HCT116 (cell line): ENCODE results near the gene PPRC1. TPM values are rescaled to one million over a fixed set of nuclear protein-coding genes. Genes with fewer than 3 reads are reported as not detected.
A peak's percentile ranks its signal among the peaks of the same experiment; 100 is the strongest.

ENCODE experiments used
- ATAC-seq: fragments of 200-7000 bp; cut with Tn5 transposase; 2 replicates; pipeline ENCODE4 v1.9.1; 2020; ENCODE audit warnings: mild to moderate bottlenecking, moderate library complexity
- BruUV-seq: library from RNA; stranded (reverse); fragments of 400-500 nt; replicated peaks from 2 replicates; lab custom pipeline; 2021; lab: Mats Ljungman, UMichigan
- CTCF ChIA-PET: fragments of 300-600 bp; sonication (Branson Sonifier 250); formaldehyde crosslinking; loops from one replicate; lab custom pipeline; 2021; ENCODE audit warnings: antibody characterized with exemption; lab: Charles Lee
- POLR2A ChIA-PET: fragments of 300-600, 350-600 bp; sonication (Branson Sonifier 250); formaldehyde crosslinking; loops from one replicate; lab custom pipeline; 2021; ENCODE audit warnings: antibody characterized with exemption; lab: Charles Lee
- RAD21 ChIA-PET, 2 experiments: fragments of 300-600 bp; sonication (Branson Sonifier 250); formaldehyde crosslinking; loops; one replicate each; lab custom pipeline; 2023; ENCODE audit warnings: low total read pairs in 2 of 2; ENCODE audit not compliant: uncharacterized antibody in 2 of 2, unreplicated experiment in 2 of 2, low non-redundant PET in 1 of 2; lab: Charles Lee
- DNase-seq: peaks from one replicate; pipeline ENCODE4 v3.0.0-alpha.2; 2010; ENCODE audit warnings: low read depth, low spot score
- H2AFZ ChIP-seq: fragments of 200-600 bp; shearing (Covaris generic), sonication (generic); 2 replicates; pipeline ENCODE4 v1.6.1; 2017; ENCODE audit warnings: low read depth, mixed run types, mixed read lengths, antibody characterized with exemption, low read length; ENCODE audit not compliant: poor library complexity, severe bottlenecking
- H3K27ac ChIP-seq: 2 replicates; pipeline ENCODE4 v1.5.1; 2012; ENCODE audit warnings: low read depth, low read length
- H3K27me3 ChIP-seq: fragments of 200-600 bp; sonication (generic); 2 replicates; pipeline ENCODE4 v1.6.1; 2016; ENCODE audit warnings: mixed run types, low read length, mixed read lengths; ENCODE audit not compliant: insufficient read depth
- H3K36me3 ChIP-seq, 2 experiments: fragments of 200-500 bp in 1 of 2; fragments of 200-600 bp in 1 of 2; sonication (Bioruptor generic) in 1 of 2; sonication (generic) in 1 of 2; 2 replicates each; pipeline versions ENCODE4 v1.5.1 to v1.6.1; 2014 to 2016; ENCODE audit warnings: low read length in 2 of 2, inconsistent platforms in 1 of 2, mixed read lengths in 1 of 2, mixed run types in 1 of 2; ENCODE audit not compliant: insufficient read depth in 2 of 2, control insufficient read depth in 1 of 2
- H3K4me1 ChIP-seq, 2 experiments: fragments of 200-600 bp in 1 of 2; sonication (generic) in 1 of 2; 2 replicates each; pipeline versions ENCODE4 v1.5.1 to v1.6.1; 2012 to 2017; ENCODE audit warnings: low read length in 2 of 2, inconsistent platforms in 1 of 2, mild to moderate bottlenecking in 1 of 2, mixed read lengths in 1 of 2, mixed run types in 1 of 2, moderate library complexity in 1 of 2; ENCODE audit not compliant: insufficient read depth in 2 of 2, control insufficient read depth in 1 of 2
- H3K4me2 ChIP-seq: fragments of 200-600 bp; sonication (generic); 2 replicates; pipeline ENCODE4 v1.6.1; 2017; ENCODE audit warnings: mixed run types, low read length, mixed read lengths
- H3K4me3 ChIP-seq, 2 experiments: fragments of 200-600 bp in 1 of 2; sonication (generic) in 1 of 2; replicated peaks in 1 of 2; 2 replicates each; pipeline ENCODE4 v1.5.1; 2011 to 2016; ENCODE audit warnings: low read length in 2 of 2, control low read depth in 1 of 2, low read depth in 1 of 2, mild to moderate bottlenecking in 1 of 2, mixed read lengths in 1 of 2, mixed run types in 1 of 2
- H3K79me2 ChIP-seq: fragments of 200-600 bp; sonication (generic); 2 replicates; pipeline ENCODE4 v1.6.1; 2017; ENCODE audit warnings: mild to moderate bottlenecking, mixed run types, low read length, moderate library complexity, mixed read lengths; ENCODE audit not compliant: insufficient read depth
- H3K9ac ChIP-seq: fragments of 200-600 bp; sonication (generic); 2 replicates; pipeline ENCODE4 v1.6.1; 2016; ENCODE audit warnings: low read length, mixed read lengths
- H3K9me2 ChIP-seq: fragments of 200-600 bp; sonication (generic), shearing (Covaris generic); 2 replicates; pipeline ENCODE4 v1.6.1; 2017; ENCODE audit warnings: mixed run types, mild to moderate bottlenecking, moderate library complexity; ENCODE audit not compliant: insufficient read depth
- H3K9me3 ChIP-seq, 2 experiments: fragments of 200-500 bp in 1 of 2; fragments of 200-600 bp in 1 of 2; sonication (Bioruptor generic) in 1 of 2; sonication (generic) in 1 of 2; 2 replicates each; pipeline ENCODE4 v1.6.1; 2014 to 2017; ENCODE audit warnings: low read length in 2 of 2, mixed read lengths in 2 of 2, inconsistent platforms in 1 of 2, low read depth in 1 of 2, mild to moderate bottlenecking in 1 of 2, mixed run types in 1 of 2, moderate library complexity in 1 of 2; ENCODE audit not compliant: control insufficient read depth in 1 of 2, insufficient read depth in 1 of 2
- H4K20me1 ChIP-seq: fragments of 200-600 bp; sonication (generic), shearing (Covaris generic); 2 replicates; pipeline ENCODE4 v1.6.1; 2017; ENCODE audit warnings: mixed run types, mild to moderate bottlenecking, moderate library complexity; ENCODE audit not compliant: insufficient read depth
- ATF3 ChIP-seq: IDR thresholded peaks from 2 replicates; pipeline ENCODE4 v1.6.1; 2012
- CBX3 ChIP-seq: IDR thresholded peaks from 2 replicates; pipeline ENCODE4 v1.6.1; 2012; ENCODE audit warnings: low read depth
- CEBPB ChIP-seq: IDR thresholded peaks from 2 replicates; pipeline ENCODE4 v1.6.1; 2012; ENCODE audit warnings: low read depth
- CTCF ChIP-seq, 3 experiments: fragments of 200-600 bp in 1 of 3; sonication (generic) in 1 of 3; IDR thresholded peaks in 2 of 3; conservative IDR thresholded peaks in 1 of 3; 2 replicates each; pipeline ENCODE4 v1.5.1; 2012 to 2017; ENCODE audit warnings: low read depth in 2 of 3, low read length in 2 of 3, antibody characterized with exemption in 1 of 3, borderline replicate concordance in 1 of 3, control low read depth in 1 of 3, mild to moderate bottlenecking in 1 of 3, mixed read lengths in 1 of 3, mixed run types in 1 of 3, moderate library complexity in 1 of 3; ENCODE audit not compliant: insufficient read depth in 1 of 3
- FOSL1 ChIP-seq: IDR thresholded peaks from 2 replicates; pipeline ENCODE4 v1.6.1; 2012; ENCODE audit warnings: low read depth
- JUND ChIP-seq: IDR thresholded peaks from 2 replicates; pipeline ENCODE4 v1.6.1; 2012
- MAX ChIP-seq: IDR thresholded peaks from 2 replicates; pipeline ENCODE4 v1.6.1; 2012
- POLR2AphosphoS5 ChIP-seq: IDR thresholded peaks from 2 replicates; pipeline ENCODE4 v1.6.1; 2011; ENCODE audit warnings: mild to moderate bottlenecking, low read depth, low read length, moderate library complexity
- RAD21 ChIP-seq: IDR thresholded peaks from 2 replicates; pipeline ENCODE4 v1.6.1; 2012; ENCODE audit warnings: low read depth, mild to moderate bottlenecking
- REST ChIP-seq: IDR thresholded peaks from 2 replicates; pipeline ENCODE4 v1.6.1; 2012; ENCODE audit warnings: low read depth
- SIN3A ChIP-seq: IDR thresholded peaks from 2 replicates; pipeline ENCODE4 v1.6.1; 2012; ENCODE audit warnings: low read depth
- TCF7L2 ChIP-seq: IDR thresholded peaks from 2 replicates; pipeline ENCODE4 v1.7.0; 2011; ENCODE audit warnings: borderline replicate concordance, inconsistent platforms; ENCODE audit not compliant: insufficient read depth, insufficient read length; ENCODE audit errors: extremely low read depth
- YY1 ChIP-seq: IDR thresholded peaks from 2 replicates; pipeline ENCODE4 v1.6.1; 2011; ENCODE audit warnings: low read length, low read depth, moderate library complexity, mild to moderate bottlenecking; ENCODE audit not compliant: insufficient replicate concordance; ENCODE audit errors: extremely low read depth
- ZFX ChIP-seq: fragments of 450-650 bp; IDR thresholded peaks from 2 replicates; pipeline ENCODE4 v1.6.1; 2017
- intact Hi-C: fragments of 100-400 bp; cut with micrococcal nuclease; formaldehyde crosslinking; loops from 2 replicates; pipeline ENCODE4 v1.10.0; 2022
- total RNA-seq: library from RNA; stranded (reverse); gene quantifications from one replicate; pipeline ENCODE4 v1.2.1, GENCODE V29; 2021; ENCODE audit not compliant: unreplicated experiment

The PPRC1 gene
- total RNA-seq, 1 experiment from 2014 or later: 93.0 TPM

GRCh38 chr10:102117391-102118159 lies 15.3 kb upstream of the PPRC1 start:
- DNase-seq (no peak), ATAC-seq (no peak)
- H3K27me3 ChIP-seq: no peaks in the 10 kb centered on the region
- TF ChIP-seq TCF7L2 (peak; percentile 57), ZFX (peak; percentile 10; the same call in 1 of the 2 replicates), REST (no peak), FOSL1 (no peak), RAD21 (no peak), YY1 (no peak), POLR2AphosphoS5 (no peak), SIN3A (no peak), CTCF (IDR thresholded peaks at IDR 0.05 in 2 of 3, conservative IDR thresholded peaks at IDR 0.05 in 1 of 3; ENCODE audit: borderline replicate concordance in 1 of 3, insufficient read depth in 1 of 3, low read depth in 2 of 3, low read length in 2 of 3) (peak in 2 of 3 experiments; percentile 33 to 39; a peak in 4 of 6 replicates), ATF3 (no peak), CBX3 (no peak), MAX (no peak), JUND (no peak), CEBPB (no peak)
- ChIA-PET RAD21 (no interaction called here), POLR2A (interaction anchor here (0.5 to 1.0 kb wide), 2 partner anchors 34 to 64 kb away, joined by 3 read pairs; no protein-coding TSS in a partner anchor), CTCF (no interaction called here)
- H3K36me3 ChIP-seq: no peaks in the 10 kb centered on the region
- H4K20me1 ChIP-seq: no peaks in the 10 kb centered on the region; the same call in 1 of the 2 replicates
- intact Hi-C loops: no loop called here
- H3K4me1 ChIP-seq: peaks cover 63 to 85% of the 10 kb centered on the region in 2 experiments
- H3K27ac ChIP-seq: peak overlapping the region; percentile 88
- peak overlapping the region; percentile 82 for H3K9ac ChIP-seq
- H3K4me3 ChIP-seq: peak overlapping the region in 1 of 2 experiments; percentile 27; a peak in 1 of 4 replicates
- H3K79me2 ChIP-seq: peaks cover 63% of the 10 kb centered on the region
- no peak overlapping the region for H2AFZ ChIP-seq
- H3K4me2 ChIP-seq: peak overlapping the region; percentile 93
- no TSS peak for BruUV-seq
- H3K9me2 ChIP-seq: no peaks in the 10 kb centered on the region
- H3K9me3 ChIP-seq: no peaks in the 10 kb centered on the region
